HFF-Myc (cell line): ENCODE results near the gene MCF2L.

Source experiments
- DNase-seq: peaks from one replicate; pipeline ENCODE4 v3.0.0-alpha.2; 2011; ENCODE audit warnings: low read depth; ENCODE audit errors: extremely low read depth
- H3K4me3 ChIP-seq: replicated peaks from 2 replicates; pipeline ENCODE4 v1.5.1; 2011; ENCODE audit warnings: low read depth, mild to moderate bottlenecking, control low read depth, low read length
- TF ChIP-seq, protein P1 (sequence below): IDR thresholded peaks from 2 replicates; pipeline ENCODE4 v1.5.1; 2012; ENCODE audit warnings: mild to moderate bottlenecking, low read depth, low read length, control low read depth; ENCODE audit errors: missing control alignments

The MCF2L gene

GRCh38 chr13:112997188-112998130 lies 28.4 kb downstream of the MCF2L start:
- TF ChIP-seq, protein P1, sequence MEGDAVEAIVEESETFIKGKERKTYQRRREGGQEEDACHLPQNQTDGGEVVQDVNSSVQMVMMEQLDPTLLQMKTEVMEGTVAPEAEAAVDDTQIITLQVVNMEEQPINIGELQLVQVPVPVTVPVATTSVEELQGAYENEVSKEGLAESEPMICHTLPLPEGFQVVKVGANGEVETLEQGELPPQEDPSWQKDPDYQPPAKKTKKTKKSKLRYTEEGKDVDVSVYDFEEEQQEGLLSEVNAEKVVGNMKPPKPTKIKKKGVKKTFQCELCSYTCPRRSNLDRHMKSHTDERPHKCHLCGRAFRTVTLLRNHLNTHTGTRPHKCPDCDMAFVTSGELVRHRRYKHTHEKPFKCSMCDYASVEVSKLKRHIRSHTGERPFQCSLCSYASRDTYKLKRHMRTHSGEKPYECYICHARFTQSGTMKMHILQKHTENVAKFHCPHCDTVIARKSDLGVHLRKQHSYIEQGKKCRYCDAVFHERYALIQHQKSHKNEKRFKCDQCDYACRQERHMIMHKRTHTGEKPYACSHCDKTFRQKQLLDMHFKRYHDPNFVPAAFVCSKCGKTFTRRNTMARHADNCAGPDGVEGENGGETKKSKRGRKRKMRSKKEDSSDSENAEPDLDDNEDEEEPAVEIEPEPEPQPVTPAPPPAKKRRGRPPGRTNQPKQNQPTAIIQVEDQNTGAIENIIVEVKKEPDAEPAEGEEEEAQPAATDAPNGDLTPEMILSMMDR, result no peak
- no peak overlapping the region for H3K4me3 ChIP-seq
- DNase-seq, result no peak

DNA sequence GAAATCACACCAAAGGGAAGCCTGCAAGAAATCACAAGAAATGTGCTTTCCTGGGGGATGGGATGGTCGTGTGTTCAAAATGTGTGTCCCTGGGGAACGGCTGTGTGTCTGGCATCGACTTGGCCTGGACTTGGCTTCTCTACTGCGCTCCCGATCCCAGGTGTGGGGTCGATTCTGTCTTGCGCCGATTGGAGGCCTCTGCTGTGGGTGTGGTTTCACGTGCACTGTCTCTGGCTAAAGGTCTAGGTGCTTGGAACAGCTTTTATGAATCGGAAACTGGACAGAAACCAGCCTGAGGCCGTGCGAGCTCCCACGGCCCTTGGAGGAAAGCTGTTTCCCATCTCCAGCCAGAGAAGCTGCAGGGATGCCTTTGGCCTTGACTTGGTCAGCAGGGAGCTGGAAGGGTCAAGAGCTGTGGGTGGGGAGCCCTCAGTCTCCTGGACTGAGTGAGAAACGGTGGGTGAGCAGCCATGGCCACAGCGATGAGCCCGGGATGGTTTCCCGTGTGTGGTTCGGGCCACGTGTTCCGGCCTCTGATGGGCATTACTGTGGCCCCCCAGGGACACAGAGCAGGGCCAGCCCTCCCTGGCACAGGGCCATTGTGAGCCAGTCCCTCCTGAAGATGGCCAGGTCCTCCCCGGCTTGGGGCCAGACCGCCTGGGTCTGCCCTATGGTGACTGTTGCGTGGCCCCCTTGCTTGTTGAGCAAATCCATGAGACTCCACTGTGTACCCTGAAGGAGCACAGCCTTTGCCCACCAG lies 29.7 kb downstream of the MCF2L start:
- no peak overlapping the region for H3K4me3 ChIP-seq
- TF ChIP-seq, protein P1, result no peak
- DNase-seq, result no peak

DNA sequence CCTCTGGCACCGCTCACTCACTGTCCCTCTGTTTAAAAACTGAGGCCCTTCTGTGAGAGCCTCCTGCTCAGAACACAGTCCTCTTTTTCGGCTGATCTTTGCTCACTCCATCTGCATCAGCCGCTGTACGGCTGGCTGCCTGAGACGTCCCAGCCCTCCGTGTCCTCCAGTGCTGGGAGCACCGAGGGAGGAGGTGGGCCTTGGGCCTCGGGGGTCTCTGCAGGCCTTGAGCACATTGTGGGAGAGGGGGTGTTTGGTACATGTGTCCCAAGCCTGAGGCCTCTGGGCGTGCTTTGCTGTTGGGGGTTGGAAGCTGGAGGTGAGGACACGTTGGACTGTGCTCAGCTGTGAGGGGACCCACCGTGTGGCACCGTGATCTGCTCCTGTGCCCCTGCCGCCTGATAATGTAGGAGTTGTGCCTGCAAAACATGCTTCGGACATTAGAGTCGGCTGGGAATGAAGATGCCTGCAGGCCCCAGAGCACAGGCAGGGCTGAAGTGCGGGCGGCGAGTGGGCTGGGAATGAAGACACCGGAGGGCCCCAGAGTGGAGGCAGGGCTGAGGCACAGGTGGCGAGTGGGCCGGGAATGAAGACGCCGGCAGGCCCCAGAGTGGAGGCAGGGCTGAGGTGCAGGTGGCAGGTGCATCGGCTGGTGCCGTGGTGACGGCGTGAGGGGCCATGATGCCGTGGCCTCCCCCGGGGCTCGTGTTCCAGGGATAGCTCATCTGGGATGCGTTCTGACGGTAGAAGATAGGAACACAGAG lies 30.6 kb downstream of the MCF2L start:
- no peak overlapping the region for H3K4me3 ChIP-seq
- DNase-seq, result no peak
- TF ChIP-seq, protein P1, result no peak

- no peak for DNase-seq
- TF ChIP-seq, protein P1, result no peak
- no peak overlapping the region for H3K4me3 ChIP-seq
These were observed 31.6 kb downstream of the MCF2L start for GRCh38 chr13:113000575-113000974.

GRCh38 chr13:113001241-113002140 lies 32.5 kb downstream of the MCF2L start:
- H3K4me3 ChIP-seq, result no peak overlapping the region
- DNase-seq, result no peak
- TF ChIP-seq, protein P1, result no peak
